Activated CD4-positive, alpha-beta T cell treated with anti-CD3 and anti-CD28 coated beads for 48 hours (primary cell): ENCODE measurements around the gene FAM107B.
A peak's percentile ranks its signal among the peaks of the same experiment; 100 is the strongest.

Experiments
- DNase-seq: peaks from one replicate; pipeline ENCODE4 v3.0.0-alpha.2; 2020

Gene FAM107B

GRCh38 chr10:14572811-14573210 is 201.9 kb downstream of the FAM107B start:
- DNase-seq = no peak

- DNase-seq = peak; percentile 75
Observed at GRCh38 chr10:14571866-14572507, 202.7 kb downstream of the FAM107B start.

DNA sequence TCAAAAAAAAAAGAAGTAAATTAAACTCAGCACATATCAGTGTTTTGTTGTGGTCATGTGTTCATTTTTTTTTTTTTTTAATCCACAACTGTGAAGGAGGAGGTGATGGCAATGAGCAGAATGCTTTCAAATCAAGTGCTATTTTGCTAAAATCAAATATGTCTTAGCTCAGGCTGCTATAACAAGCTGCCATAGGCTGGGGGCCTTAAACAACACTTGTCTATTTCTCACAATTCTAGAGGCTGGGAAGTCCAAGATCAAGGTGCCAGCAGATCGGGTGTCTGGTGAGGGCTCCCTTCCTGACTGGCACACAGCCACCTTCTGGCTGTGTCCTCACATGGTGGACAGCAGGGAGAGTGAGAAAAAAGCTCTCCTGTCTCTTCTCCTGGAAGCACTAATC is 203.9 kb downstream of the FAM107B start:
- DNase-seq = no peak

GRCh38 chr10:14569274-14570060 is 205.2 kb downstream of the FAM107B start:
- no peak for DNase-seq

DNA sequence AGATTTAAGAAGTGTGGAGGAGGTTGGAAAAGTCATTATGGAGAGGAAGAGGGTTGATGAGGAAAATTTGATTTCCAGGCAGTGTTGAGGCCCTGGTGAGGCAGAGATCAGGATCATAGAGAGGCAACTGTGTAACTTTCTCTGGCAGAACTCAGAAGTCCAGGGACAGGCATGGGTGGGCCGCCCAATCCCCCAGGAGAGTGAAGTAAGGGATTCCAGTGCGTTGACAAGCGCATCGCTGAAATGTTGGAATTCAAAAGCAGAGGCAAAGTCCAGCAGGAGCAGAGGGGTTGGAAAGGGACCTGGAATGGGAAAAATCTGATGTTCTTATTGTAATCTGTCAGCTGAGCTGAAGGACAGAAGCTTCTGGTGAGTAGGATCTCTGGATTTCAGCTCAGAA is 207.3 kb downstream of the FAM107B start:
- no peak for DNase-seq

DNA sequence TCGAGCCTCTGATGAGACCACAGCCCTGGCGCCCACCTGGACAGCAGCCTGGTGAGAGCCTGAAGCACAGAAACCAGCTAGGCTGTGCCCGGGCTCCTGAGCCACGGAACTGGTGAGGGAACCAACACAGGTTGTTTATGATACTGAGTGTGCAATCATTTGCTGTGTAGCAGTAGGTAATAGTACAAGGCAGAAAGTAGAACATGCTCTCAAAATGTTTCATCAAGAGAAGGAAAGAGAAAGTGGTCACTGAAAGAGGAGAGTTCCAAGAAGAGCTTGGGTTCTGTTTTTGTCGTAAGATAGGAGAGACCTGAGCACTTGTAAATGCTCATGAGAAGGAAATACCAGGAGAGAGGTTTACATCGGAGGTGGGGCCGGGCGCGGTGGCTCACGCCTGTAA is 208.2 kb downstream of the FAM107B start:
- DNase-seq = no peak

DNA sequence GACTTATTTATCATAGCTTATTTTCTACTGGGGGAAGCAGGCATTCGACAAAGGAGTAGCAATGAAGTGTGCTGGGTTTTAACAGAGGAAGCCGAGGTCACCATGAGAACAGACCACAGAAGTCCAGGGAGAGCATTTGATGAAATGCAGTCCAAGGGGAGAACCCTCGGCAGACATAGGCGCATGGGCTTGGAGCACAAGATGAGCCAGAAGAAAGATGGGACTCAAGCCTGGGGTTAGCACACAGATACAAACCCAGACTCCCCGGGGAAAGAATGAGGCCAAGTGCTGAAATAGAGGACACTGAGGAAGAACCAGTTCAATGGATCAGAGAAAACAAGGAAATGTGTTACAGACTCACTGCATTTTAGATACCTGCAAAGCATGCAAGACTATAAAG is 209.5 kb downstream of the FAM107B start:
- DNase-seq = no peak

GRCh38 chr10:14564268-14564744 is 210.4 kb downstream of the FAM107B start:
- no peak for DNase-seq

GRCh38 chr10:14563359-14563940 is 211.2 kb downstream of the FAM107B start:
- no peak for DNase-seq

DNA sequence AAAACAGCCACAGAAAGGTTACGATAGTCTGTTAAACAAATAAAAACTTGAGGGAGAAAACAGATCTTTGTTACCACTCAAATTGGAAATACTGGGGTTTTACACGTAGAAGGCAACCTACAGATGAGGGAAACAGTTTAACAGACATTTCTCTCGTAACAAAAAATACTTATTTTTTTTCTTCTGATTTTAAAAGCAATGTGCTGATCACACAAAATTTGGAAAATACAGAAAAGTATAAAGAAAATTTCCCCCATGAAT is 211.7 kb downstream of the FAM107B start:
- DNase-seq = no peak

DNA sequence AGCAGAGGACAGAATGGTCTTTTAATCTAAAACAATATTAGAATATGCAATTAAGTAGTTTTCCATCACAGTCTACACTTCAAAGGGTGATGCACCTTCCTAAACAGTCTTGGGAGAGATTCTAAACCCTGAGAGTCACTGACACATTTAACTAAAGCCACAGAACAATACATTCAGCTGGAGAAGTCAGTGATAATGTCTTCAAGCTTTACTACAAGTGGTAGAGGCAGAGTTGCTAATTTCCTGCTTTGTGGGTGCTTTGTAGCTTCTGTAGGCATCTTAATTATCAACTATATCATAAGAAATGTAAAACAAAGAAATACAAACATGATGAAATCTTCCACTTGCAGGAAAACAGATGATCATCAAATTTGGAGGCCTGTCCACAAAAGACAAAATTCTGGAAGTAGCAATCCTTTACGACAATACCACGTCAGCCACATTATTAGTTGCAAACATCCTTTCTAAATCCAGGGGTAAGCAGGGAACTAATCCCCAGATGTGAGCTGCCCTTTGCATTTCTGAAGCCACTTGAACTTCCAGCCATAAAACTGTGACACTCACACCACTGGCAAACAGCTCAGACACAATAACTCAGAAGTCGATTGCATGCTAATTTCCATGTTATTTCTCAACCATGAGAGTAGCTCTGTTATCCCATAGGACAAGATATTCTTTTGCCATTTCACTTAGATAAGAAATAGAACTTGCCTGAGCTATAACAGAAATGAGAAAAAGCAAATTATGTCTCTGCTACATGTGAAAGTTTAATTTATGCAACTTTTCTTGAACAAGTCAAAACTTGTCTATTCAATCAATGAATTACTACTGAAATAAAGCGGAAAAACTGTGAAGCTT is 212.2 kb downstream of the FAM107B start:
- DNase-seq = no peak

DNA sequence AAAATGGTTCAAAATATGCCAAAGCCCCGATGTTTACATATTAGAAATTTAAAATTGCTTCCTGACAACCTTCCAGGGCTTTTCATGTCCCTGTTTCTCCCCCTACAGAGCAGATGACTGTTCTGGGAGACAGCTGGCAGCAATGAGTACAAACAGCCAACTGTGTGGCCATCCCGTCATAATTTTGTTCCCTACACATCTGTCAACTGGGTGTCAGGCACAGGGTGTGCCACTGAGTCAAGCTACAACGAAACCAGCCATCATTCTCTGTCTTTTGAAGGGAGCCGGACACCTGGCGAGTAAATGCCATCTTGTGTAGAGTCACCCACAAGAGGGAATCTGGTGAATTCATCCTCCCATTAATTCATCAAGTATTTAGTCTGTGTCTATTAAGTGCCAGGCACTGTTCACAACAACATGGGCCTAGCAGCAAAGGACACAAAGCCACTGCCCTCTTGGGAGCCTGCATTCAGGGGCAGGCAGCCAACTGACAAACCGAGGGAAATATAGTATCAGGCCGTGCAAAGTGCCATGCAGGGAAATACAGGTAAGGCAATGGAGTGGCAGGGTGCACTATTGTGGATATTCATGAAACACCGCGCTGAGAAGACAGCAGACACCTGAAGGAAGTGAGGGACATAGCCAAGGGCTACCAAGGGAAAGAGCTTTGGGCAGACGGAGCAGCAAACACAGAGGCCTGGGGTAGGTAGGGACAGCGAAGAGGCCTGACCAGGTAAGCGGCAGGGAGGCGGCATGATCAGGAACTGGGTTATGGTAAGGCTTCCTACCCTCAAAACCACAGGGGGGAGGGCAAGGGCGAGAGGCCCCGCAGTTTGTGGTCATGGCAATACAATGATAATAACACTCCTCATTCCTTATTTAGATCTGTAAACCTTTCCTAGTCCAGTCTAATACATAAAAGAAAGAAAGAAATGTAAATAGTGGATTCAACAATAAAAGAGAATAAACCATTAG is 213.6 kb downstream of the FAM107B start:
- no peak for DNase-seq

DNA sequence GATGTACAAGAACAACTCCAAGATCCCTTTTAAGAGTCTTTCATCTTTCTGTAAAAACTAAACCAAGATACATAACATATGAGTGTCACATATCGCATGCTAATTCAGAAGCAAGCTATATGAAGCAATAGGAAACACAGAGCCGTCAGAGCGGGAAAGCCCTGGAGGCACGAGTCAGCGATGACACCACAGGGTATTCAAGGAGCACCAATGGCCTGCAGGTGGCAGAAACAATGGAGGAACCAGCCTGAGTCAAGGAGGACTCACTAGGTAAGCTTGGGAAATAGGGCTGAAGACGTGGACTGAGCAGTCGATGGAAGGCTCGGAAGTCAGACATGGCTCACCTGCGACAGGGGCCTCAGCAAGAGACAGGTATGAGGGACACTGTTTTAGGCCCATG is 214.4 kb downstream of the FAM107B start:
- peak; percentile 87 for DNase-seq

- no peak for DNase-seq
Observed at GRCh38 chr10:14558025-14558424, 216.7 kb downstream of the FAM107B start.

DNA sequence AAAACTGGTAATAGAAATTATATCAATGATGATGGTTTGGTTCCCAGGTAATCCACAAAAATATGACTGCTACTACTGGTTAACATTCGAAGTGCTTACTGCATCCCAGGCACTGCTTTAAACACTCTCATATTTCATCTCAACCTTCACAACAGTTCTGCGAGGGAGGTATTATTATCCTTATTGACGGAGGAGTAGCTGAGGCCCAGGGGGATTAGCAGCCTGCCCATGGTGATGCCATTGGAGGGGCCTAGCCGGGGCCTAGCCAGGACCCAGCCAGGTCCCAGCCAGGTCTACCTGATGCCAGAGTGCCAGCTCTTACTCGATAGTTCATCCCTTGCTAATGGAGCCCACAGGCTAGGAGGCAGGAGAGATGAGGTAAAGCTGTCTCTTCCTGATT is 217.1 kb downstream of the FAM107B start:
- DNase-seq = no peak

- DNase-seq = no peak
Observed at GRCh38 chr10:14556285-14556956, 218.3 kb downstream of the FAM107B start.

- DNase-seq = no peak
Observed at GRCh38 chr10:14555807-14556206, 218.9 kb downstream of the FAM107B start.

- DNase-seq = no peak
Observed at GRCh38 chr10:14554491-14555205, 220.0 kb downstream of the FAM107B start.

GRCh38 chr10:14554091-14554490 is 220.6 kb downstream of the FAM107B start:
- DNase-seq = no peak

GRCh38 chr10:14553448-14553847 is 221.2 kb downstream of the FAM107B start:
- DNase-seq = no peak

DNA sequence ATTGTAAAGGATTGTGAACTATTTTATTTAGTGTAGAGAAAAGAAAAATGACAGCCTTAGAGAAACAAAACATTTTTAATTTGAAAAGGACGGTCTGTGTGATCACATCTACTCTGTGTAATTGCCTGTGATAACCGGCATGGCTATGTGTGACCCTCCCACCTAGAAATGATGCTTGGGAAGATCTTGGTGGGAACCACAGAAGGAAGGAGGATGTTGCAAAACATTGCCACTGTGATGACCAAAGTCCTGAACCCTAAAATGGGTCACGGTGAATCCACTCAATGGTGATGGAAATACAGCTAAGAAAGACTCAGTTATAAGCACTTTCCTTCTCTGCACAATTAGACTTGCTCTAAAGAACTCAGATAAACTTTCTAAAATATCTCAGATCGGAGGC is 222.7 kb downstream of the FAM107B start:
- DNase-seq = no peak
